ENCODE results near the gene RAB6B.

DNA sequence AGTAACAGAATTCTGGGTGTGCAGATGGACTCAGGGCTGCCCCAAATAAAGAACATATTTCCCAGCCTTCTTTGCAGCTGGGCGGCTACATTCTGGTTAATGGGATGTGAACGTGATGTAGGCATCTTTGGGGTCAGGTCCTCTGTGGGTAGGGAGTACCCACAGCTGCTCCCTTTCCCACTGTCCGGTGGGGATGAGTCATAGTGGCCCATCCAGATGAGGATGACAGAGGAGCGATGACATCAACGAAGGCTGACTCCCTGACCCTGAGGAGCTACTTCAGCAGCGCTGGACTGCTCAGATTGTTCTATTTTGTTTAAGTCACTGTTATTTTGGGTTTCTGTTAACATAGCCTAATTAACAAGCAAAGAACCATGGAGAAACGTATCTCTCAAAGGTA is 52.0 kb downstream of the RAB6B start:
- TF ChIP-seq, protein P1, sequence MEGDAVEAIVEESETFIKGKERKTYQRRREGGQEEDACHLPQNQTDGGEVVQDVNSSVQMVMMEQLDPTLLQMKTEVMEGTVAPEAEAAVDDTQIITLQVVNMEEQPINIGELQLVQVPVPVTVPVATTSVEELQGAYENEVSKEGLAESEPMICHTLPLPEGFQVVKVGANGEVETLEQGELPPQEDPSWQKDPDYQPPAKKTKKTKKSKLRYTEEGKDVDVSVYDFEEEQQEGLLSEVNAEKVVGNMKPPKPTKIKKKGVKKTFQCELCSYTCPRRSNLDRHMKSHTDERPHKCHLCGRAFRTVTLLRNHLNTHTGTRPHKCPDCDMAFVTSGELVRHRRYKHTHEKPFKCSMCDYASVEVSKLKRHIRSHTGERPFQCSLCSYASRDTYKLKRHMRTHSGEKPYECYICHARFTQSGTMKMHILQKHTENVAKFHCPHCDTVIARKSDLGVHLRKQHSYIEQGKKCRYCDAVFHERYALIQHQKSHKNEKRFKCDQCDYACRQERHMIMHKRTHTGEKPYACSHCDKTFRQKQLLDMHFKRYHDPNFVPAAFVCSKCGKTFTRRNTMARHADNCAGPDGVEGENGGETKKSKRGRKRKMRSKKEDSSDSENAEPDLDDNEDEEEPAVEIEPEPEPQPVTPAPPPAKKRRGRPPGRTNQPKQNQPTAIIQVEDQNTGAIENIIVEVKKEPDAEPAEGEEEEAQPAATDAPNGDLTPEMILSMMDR (IDR thresholded peaks at IDR 0.05; ENCODE audit: poor library complexity, severe bottlenecking), result no peak
- no peak for TF ChIP-seq EZH2 (IDR thresholded peaks at IDR 0.05; ENCODE audit: borderline replicate concordance, insufficient read depth, low read length, poor library complexity, severe bottlenecking)
- TF ChIP-seq, protein P2, sequence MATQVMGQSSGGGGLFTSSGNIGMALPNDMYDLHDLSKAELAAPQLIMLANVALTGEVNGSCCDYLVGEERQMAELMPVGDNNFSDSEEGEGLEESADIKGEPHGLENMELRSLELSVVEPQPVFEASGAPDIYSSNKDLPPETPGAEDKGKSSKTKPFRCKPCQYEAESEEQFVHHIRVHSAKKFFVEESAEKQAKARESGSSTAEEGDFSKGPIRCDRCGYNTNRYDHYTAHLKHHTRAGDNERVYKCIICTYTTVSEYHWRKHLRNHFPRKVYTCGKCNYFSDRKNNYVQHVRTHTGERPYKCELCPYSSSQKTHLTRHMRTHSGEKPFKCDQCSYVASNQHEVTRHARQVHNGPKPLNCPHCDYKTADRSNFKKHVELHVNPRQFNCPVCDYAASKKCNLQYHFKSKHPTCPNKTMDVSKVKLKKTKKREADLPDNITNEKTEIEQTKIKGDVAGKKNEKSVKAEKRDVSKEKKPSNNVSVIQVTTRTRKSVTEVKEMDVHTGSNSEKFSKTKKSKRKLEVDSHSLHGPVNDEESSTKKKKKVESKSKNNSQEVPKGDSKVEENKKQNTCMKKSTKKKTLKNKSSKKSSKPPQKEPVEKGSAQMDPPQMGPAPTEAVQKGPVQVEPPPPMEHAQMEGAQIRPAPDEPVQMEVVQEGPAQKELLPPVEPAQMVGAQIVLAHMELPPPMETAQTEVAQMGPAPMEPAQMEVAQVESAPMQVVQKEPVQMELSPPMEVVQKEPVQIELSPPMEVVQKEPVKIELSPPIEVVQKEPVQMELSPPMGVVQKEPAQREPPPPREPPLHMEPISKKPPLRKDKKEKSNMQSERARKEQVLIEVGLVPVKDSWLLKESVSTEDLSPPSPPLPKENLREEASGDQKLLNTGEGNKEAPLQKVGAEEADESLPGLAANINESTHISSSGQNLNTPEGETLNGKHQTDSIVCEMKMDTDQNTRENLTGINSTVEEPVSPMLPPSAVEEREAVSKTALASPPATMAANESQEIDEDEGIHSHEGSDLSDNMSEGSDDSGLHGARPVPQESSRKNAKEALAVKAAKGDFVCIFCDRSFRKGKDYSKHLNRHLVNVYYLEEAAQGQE (IDR thresholded peaks at IDR 0.05; ENCODE audit: borderline replicate concordance), result no peak
- TF ChIP-seq RAD21 (conservative IDR thresholded peaks at IDR 0.05), result no peak
- TF ChIP-seq POLR2AphosphoS5 (IDR thresholded peaks at IDR 0.05), result no peak
- no peak for TF ChIP-seq EP300 (conservative IDR thresholded peaks at IDR 0.05; ENCODE audit: poor library complexity, severe bottlenecking)
- no peak for TF ChIP-seq MXI1 (conservative IDR thresholded peaks at IDR 0.05; ENCODE audit: poor library complexity, severe bottlenecking)
- TF ChIP-seq TAF1 (IDR thresholded peaks at IDR 0.05; ENCODE audit: low read depth), result no peak
